GM12892 (cell line): Measurements from ENCODE around the gene SPCS3.

Experiments used
- POLR2A ChIP-seq: IDR thresholded peaks from 2 replicates; pipeline ENCODE4 v1.6.1; 2011; ENCODE audit warnings: low read depth, low read length, control low read depth
- POLR2AphosphoS5 ChIP-seq: IDR thresholded peaks from 2 replicates; pipeline ENCODE4 v1.6.1; 2011; ENCODE audit warnings: low read depth, low read length, control low read depth

DNA sequence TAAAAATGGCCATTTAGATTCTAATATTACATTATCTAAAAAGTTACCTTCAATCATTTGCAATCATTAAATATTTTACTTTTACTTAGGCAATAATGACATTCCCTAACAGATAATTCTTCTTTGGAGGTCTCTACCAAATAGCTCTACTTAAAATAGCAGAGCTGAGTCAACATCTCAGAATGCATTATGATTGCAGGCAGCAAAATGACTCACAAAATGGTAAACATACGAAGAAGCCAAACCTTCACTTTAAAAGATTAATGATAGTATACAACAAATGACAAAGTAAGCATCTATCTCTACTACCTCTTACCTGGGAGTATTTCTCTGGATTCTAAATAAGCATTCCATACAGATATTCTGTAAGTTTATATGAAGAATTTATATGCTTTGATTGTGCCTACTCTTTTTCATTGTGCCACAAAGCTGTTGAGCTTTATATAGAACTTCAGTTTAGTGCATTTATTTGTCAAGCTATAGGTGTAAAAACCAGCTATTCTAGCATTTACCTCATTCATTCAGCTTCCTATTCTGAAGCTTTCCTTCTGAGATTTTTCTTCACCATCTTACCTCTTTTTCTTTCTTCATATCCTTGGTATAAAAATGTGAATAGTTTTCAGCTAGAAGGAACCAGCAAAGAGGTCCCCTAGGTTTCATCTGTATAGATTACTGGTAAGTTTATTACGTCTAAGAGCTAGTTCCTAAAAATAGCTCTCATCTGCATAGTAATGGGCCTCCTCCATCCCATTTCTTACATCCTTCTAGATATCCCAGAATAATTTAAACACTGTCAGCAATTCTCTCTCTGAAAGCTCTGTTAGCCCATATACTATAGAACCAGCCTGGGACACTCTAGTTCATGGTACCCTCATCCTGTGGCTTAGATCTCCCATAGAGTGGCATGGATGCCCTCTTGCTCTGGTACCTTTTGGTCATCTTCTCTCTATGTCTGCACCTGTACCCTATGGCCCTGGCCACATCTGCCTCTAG is 17.2 kb upstream of the SPCS3 start:
- TF ChIP-seq POLR2A (no peak), POLR2AphosphoS5 (no peak)
